HEK293 (cell line): ENCODE results near the gene CKS1B.

ENCODE experiments used
- CTCF ChIA-PET: fragments of 350-600 bp; formaldehyde crosslinking; extraction: SDS; loops from one replicate; lab custom pipeline; 2021; ENCODE audit warnings: antibody characterized with exemption; lab: Yijun Ruan, JAX
- POLR2A ChIA-PET: fragments of 300-600 bp; formaldehyde crosslinking; extraction: SDS; loops from one replicate; lab custom pipeline; 2020; ENCODE audit warnings: antibody characterized with exemption, inconsistent platforms; lab: Yijun Ruan, JAX
- H3K27ac ChIP-seq: fragments of 200-500 bp; sonication (Bioruptor generic); 2 replicates; pipeline ENCODE4 v1.5.1; 2014; ENCODE audit warnings: low read depth, low read length, control low read depth, inconsistent platforms; ENCODE audit errors: extremely low read depth
- H3K36me3 ChIP-seq, 2 experiments: fragments of 200-500 bp in 1 of 2; sonication (Bioruptor generic) in 1 of 2; 1 replicate in 1 of 2; 2 replicates in 1 of 2; pipeline ENCODE4 v1.5.1; 2014 to 2017; ENCODE audit warnings: inconsistent platforms in 2 of 2, low read length in 2 of 2; ENCODE audit not compliant: control insufficient read depth in 2 of 2, insufficient read depth in 1 of 2
- H3K4me1 ChIP-seq: fragments of 200-500 bp; sonication (Bioruptor generic); 2 replicates; pipeline ENCODE4 v1.5.1; 2014; ENCODE audit warnings: mild to moderate bottlenecking, low read length, inconsistent platforms; ENCODE audit not compliant: control insufficient read depth, insufficient read depth
- H3K4me3 ChIP-seq: 2 replicates; pipeline ENCODE4 v1.5.1; 2011; ENCODE audit warnings: low read depth, mild to moderate bottlenecking, control low read depth, low read length, moderate library complexity
- H3K9me3 ChIP-seq: fragments of 200-500 bp; sonication (Bioruptor generic); 2 replicates; pipeline ENCODE4 v1.5.1; 2014; ENCODE audit warnings: low read depth, low read length, inconsistent platforms; ENCODE audit not compliant: control insufficient read depth, insufficient read depth
- EGR2 ChIP-seq: fragments of 450-650 bp; formaldehyde crosslinking; IDR thresholded peaks from 2 replicates; pipeline ENCODE4 v1.5.1; 2016; ENCODE audit warnings: low read depth, missing biosample characterization, missing genetic modification characterization
- REPIN1 ChIP-seq: fragments of 450-650 bp; formaldehyde crosslinking; IDR thresholded peaks from 2 replicates; pipeline ENCODE4 v1.5.1; 2017; ENCODE audit warnings: missing biosample characterization, missing genetic modification characterization, low read depth
- ZBTB17 ChIP-seq: fragments of 450-650 bp; formaldehyde crosslinking; IDR thresholded peaks from 2 replicates; pipeline ENCODE4 v1.5.1; 2016; ENCODE audit warnings: missing biosample characterization, missing genetic modification characterization
- ZBTB7A ChIP-seq: fragments of 450-650 bp; formaldehyde crosslinking; IDR thresholded peaks from 2 replicates; pipeline ENCODE4 v1.5.1; 2016; ENCODE audit warnings: low read depth, missing biosample characterization, missing genetic modification characterization
- ZEB2 ChIP-seq: fragments of 450-650 bp; formaldehyde crosslinking; IDR thresholded peaks from 2 replicates; pipeline ENCODE4 v1.5.1; 2016; ENCODE audit warnings: missing biosample characterization, missing genetic modification characterization
- ZNF157 ChIP-seq: fragments of 450-650 bp; formaldehyde crosslinking; IDR thresholded peaks from 2 replicates; pipeline ENCODE4 v1.5.1; 2016; ENCODE audit warnings: missing biosample characterization, missing genetic modification characterization
- ZNF211 ChIP-seq: fragments of 450-650 bp; formaldehyde crosslinking; IDR thresholded peaks from 2 replicates; pipeline ENCODE4 v1.5.1; 2016; ENCODE audit warnings: low read depth, missing biosample characterization, missing genetic modification characterization
- ZNF354C ChIP-seq: fragments of 450-650 bp; formaldehyde crosslinking; IDR thresholded peaks from 2 replicates; pipeline ENCODE4 v1.5.1; 2016; ENCODE audit warnings: missing biosample characterization, missing genetic modification characterization, low read depth, borderline replicate concordance
- ZNF394 ChIP-seq: fragments of 450-650 bp; formaldehyde crosslinking; IDR thresholded peaks from 2 replicates; pipeline ENCODE4 v1.5.1; 2016; ENCODE audit warnings: missing biosample characterization, missing genetic modification characterization, mild to moderate bottlenecking, moderate library complexity, borderline replicate concordance
- ZNF423 ChIP-seq: fragments of 450-650 bp; formaldehyde crosslinking; IDR thresholded peaks from 2 replicates; pipeline ENCODE4 v1.5.1; 2016; ENCODE audit warnings: missing biosample characterization, missing genetic modification characterization
- ZNF544 ChIP-seq: fragments of 450-650 bp; formaldehyde crosslinking; IDR thresholded peaks from 2 replicates; pipeline ENCODE4 v1.5.0; 2017; ENCODE audit warnings: missing biosample characterization, missing genetic modification characterization
- ZNF555 ChIP-seq: fragments of 450-650 bp; formaldehyde crosslinking; conservative IDR thresholded peaks from 2 replicates; pipeline ENCODE4 v1.5.1; 2017; ENCODE audit warnings: missing biosample characterization, mild to moderate bottlenecking, missing genetic modification characterization, inconsistent platforms
- ZNF571 ChIP-seq: fragments of 450-650 bp; formaldehyde crosslinking; IDR thresholded peaks from 2 replicates; pipeline ENCODE4 v1.5.0; 2017; ENCODE audit warnings: missing biosample characterization, missing genetic modification characterization
- ZNF747 ChIP-seq: fragments of 450-650 bp; formaldehyde crosslinking; IDR thresholded peaks from 2 replicates; pipeline ENCODE4 v1.5.1; 2016; ENCODE audit warnings: missing biosample characterization, missing genetic modification characterization
- ZSCAN23 ChIP-seq: fragments of 450-650 bp; formaldehyde crosslinking; IDR thresholded peaks from 2 replicates; pipeline ENCODE4 v1.5.1; 2016; ENCODE audit warnings: missing biosample characterization, missing genetic modification characterization
- TF ChIP-seq, protein P1 (sequence below): fragments of 450-650 bp; formaldehyde crosslinking; IDR thresholded peaks from 2 replicates; pipeline ENCODE4 v1.5.1; 2016; ENCODE audit warnings: missing biosample characterization, missing genetic modification characterization
- TF ChIP-seq, protein P2 (sequence below): fragments of 450-650 bp; formaldehyde crosslinking; IDR thresholded peaks from 2 replicates; pipeline ENCODE4 v1.5.1; 2017; ENCODE audit warnings: missing biosample characterization, missing genetic modification characterization
- TF ChIP-seq, protein P3 (sequence below): fragments of 450-650 bp; formaldehyde crosslinking; IDR thresholded peaks from 2 replicates; pipeline ENCODE4 v1.5.1; 2016; ENCODE audit warnings: missing biosample characterization, missing genetic modification characterization
- TF ChIP-seq, protein P4 (sequence below): fragments of 450-650 bp; IDR thresholded peaks from 2 replicates; pipeline ENCODE4 v1.5.1; 2018; ENCODE audit warnings: missing biosample characterization, missing genetic modification characterization

The CKS1B gene

DNA sequence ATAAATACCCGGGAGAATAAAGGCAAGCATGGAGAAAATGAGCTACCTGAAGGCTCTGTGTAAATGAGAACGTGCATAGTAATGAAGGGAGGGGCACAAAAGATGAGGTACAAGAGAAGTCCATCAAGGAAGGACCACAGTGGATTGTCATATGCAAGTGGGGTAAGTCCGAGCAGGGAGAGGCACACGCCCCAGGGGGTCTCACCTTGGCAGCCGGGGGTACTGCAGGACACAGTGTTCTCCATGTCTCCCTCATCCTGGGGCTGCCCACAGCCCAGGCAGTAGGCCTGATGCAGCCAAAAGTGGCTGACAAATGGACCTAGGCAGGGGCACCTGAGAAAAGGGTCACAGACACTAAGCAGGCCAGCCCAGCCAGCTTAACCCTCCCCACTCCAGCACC is 49.1 kb downstream of the CKS1B start:
- TF ChIP-seq ZNF555 (tag by site-specific recombination) (no peak), ZNF571 (tag by site-specific recombination) (no peak), ZEB2 (no peak), REPIN1 (tag by site-specific recombination) (no peak), ZNF354C (no peak), ZBTB17 (tag by site-specific recombination) (no peak), ZNF394 (no peak), ZNF747 (tag by site-specific recombination) (no peak), ZSCAN23 (no peak)
- TF ChIP-seq, protein P1, sequence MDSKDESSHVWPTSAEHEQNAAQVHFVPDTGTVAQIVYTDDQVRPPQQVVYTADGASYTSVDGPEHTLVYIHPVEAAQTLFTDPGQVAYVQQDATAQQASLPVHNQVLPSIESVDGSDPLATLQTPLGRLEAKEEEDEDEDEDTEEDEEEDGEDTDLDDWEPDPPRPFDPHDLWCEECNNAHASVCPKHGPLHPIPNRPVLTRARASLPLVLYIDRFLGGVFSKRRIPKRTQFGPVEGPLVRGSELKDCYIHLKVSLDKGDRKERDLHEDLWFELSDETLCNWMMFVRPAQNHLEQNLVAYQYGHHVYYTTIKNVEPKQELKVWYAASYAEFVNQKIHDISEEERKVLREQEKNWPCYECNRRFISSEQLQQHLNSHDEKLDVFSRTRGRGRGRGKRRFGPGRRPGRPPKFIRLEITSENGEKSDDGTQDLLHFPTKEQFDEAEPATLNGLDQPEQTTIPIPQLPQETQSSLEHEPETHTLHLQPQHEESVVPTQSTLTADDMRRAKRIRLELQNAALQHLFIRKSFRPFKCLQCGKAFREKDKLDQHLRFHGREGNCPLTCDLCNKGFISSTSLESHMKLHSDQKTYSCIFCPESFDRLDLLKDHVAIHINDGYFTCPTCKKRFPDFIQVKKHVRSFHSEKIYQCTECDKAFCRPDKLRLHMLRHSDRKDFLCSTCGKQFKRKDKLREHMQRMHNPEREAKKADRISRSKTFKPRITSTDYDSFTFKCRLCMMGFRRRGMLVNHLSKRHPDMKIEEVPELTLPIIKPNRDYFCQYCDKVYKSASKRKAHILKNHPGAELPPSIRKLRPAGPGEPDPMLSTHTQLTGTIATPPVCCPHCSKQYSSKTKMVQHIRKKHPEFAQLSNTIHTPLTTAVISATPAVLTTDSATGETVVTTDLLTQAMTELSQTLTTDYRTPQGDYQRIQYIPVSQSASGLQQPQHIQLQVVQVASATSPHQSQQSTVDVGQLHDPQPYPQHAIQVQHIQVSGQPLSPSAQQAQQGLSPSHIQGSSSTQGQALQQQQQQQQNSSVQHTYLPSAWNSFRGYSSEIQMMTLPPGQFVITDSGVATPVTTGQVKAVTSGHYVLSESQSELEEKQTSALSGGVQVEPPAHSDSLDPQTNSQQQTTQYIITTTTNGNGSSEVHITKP (tag by site-specific recombination) = no peak
- TF ChIP-seq, protein P2, sequence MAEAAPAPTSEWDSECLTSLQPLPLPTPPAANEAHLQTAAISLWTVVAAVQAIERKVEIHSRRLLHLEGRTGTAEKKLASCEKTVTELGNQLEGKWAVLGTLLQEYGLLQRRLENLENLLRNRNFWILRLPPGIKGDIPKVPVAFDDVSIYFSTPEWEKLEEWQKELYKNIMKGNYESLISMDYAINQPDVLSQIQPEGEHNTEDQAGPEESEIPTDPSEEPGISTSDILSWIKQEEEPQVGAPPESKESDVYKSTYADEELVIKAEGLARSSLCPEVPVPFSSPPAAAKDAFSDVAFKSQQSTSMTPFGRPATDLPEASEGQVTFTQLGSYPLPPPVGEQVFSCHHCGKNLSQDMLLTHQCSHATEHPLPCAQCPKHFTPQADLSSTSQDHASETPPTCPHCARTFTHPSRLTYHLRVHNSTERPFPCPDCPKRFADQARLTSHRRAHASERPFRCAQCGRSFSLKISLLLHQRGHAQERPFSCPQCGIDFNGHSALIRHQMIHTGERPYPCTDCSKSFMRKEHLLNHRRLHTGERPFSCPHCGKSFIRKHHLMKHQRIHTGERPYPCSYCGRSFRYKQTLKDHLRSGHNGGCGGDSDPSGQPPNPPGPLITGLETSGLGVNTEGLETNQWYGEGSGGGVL = no peak
- TF ChIP-seq, protein P3, sequence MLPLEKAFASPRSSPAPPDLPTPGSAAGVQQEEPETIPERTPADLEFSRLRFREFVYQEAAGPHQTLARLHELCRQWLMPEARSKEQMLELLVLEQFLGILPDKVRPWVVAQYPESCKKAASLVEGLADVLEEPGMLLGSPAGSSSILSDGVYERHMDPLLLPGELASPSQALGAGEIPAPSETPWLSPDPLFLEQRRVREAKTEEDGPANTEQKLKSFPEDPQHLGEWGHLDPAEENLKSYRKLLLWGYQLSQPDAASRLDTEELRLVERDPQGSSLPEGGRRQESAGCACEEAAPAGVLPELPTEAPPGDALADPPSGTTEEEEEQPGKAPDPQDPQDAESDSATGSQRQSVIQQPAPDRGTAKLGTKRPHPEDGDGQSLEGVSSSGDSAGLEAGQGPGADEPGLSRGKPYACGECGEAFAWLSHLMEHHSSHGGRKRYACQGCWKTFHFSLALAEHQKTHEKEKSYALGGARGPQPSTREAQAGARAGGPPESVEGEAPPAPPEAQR (tag by site-specific recombination) = no peak
- H3K4me3 ChIP-seq = no peak overlapping the region
- no peaks in the 10 kb centered on the region for H3K9me3 ChIP-seq
- no peaks in the 10 kb centered on the region for H3K4me1 ChIP-seq
- ChIA-PET POLR2A (interaction anchor here (0.7 kb wide), 1 partner anchor 141 kb away, joined by 3 read pairs; no protein-coding TSS in a partner anchor), CTCF (interaction anchor here (0.5 to 2.0 kb wide), 6 partner anchors 21 to 149 kb away, joined by 3 to 13 read pairs (median 3); partner anchors contain the start of gene KRTCAP2)
- no peak overlapping the region; the same call in 1 of the 2 replicates for H3K27ac ChIP-seq
- no peaks in the 10 kb centered on the region for H3K36me3 ChIP-seq

DNA sequence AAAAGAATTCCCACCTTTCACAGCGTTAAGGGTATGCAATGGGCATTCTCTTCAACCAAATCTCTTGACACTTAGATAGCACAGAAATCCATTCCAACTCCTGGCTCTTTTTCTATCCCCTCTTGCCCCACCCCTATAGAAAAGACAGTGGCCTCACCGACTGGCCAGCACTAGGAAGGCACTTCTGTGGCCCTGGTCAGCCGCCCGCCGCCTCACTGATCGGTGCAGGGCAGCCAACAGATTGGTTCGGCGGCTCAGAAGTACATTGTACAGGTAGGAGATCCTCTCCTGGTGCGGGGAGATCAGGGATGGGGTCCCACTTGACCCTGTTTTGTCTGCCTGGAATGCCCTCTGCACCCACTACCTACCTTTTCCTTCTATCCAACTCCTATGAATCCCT is 49.8 kb downstream of the CKS1B start:
- H3K27ac ChIP-seq = no peak overlapping the region
- H3K36me3 ChIP-seq = no peaks in the 10 kb centered on the region
- no peaks in the 10 kb centered on the region for H3K4me1 ChIP-seq
- no peak overlapping the region for H3K4me3 ChIP-seq
- TF ChIP-seq ZNF211 (no peak), EGR2 (no peak)
- H3K9me3 ChIP-seq = no peaks in the 10 kb centered on the region
- ChIA-PET POLR2A (no interaction called here), CTCF (interaction anchor here (0.5 to 1.2 kb wide), 3 partner anchors 11 to 24 kb away, joined by 3 read pairs; no protein-coding TSS in a partner anchor)

DNA sequence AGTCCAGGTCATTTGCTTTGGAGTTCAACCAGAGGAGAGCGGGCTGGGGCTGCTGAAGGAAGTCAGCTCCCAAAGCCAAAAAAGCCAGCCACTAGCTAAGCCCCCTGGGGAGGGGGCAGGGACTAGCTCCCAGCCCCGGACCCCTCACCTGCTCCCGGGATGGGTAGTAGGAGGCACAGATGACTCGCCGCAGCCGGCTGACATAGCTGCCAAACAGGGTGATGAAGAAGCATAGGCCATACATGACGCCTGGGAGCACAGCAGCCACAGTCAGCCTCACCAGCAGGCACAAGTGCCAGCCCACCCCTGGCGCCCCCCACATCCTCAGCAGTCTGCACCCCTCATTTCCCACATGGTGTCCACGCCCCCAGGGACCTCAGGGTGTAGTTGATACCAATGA is 51.7 kb downstream of the CKS1B start:
- ChIA-PET POLR2A (no interaction called here), CTCF (interaction anchor here (1.9 kb wide), 1 partner anchor 9 kb away, joined by 6 read pairs; no protein-coding TSS in a partner anchor)
- TF ChIP-seq, protein P4, sequence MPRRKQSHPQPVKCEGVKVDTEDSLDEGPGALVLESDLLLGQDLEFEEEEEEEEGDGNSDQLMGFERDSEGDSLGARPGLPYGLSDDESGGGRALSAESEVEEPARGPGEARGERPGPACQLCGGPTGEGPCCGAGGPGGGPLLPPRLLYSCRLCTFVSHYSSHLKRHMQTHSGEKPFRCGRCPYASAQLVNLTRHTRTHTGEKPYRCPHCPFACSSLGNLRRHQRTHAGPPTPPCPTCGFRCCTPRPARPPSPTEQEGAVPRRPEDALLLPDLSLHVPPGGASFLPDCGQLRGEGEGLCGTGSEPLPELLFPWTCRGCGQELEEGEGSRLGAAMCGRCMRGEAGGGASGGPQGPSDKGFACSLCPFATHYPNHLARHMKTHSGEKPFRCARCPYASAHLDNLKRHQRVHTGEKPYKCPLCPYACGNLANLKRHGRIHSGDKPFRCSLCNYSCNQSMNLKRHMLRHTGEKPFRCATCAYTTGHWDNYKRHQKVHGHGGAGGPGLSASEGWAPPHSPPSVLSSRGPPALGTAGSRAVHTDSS = no peak
- TF ChIP-seq ZNF157 (no peak), ZNF544 (no peak), ZNF747 (tag by site-specific recombination) (no peak), ZBTB7A (tag by site-specific recombination) (no peak), ZNF423 (tag by site-specific recombination) (no peak)
- no peak overlapping the region for H3K27ac ChIP-seq
- H3K36me3 ChIP-seq = no peaks in the 10 kb centered on the region
- H3K9me3 ChIP-seq = no peaks in the 10 kb centered on the region
- no peak overlapping the region for H3K4me3 ChIP-seq
- no peaks in the 10 kb centered on the region for H3K4me1 ChIP-seq
